Stimulated activated CD4-positive, alpha-beta T cell treated with anti-CD3 and anti-CD28 coated beads, Interleukin-4, amount 100 ng/mL, for 48 hours (primary cell): ENCODE data around the gene VWA8.

Experiments
- DNase-seq, 2 donors: peaks; one replicate each; pipeline ENCODE4 v3.0.0-alpha.2; 2020; ENCODE audit warnings: low read depth in 2 of 2

The VWA8 gene

GRCh38 chr13:41614671-41615527 is 346.0 kb downstream of the VWA8 start:
- no peak for DNase-seq

GRCh38 chr13:41613984-41614661 is 346.8 kb downstream of the VWA8 start:
- no peak for DNase-seq

GRCh38 chr13:41613471-41613870 is 347.4 kb downstream of the VWA8 start:
- no peak for DNase-seq

- DNase-seq, result no peak
These were observed 349.5 kb downstream of the VWA8 start for GRCh38 chr13:41611385-41611784.

GRCh38 chr13:41610404-41610803 is 350.5 kb downstream of the VWA8 start:
- DNase-seq, result no peak

GRCh38 chr13:41609828-41610227 is 351.1 kb downstream of the VWA8 start:
- no peak for DNase-seq

- DNase-seq, result no peak
These were observed 352.1 kb downstream of the VWA8 start for GRCh38 chr13:41608839-41609177.

GRCh38 chr13:41608111-41608838 is 352.6 kb downstream of the VWA8 start:
- DNase-seq, result no peak

- no peak for DNase-seq
These were observed 354.3 kb downstream of the VWA8 start for GRCh38 chr13:41606646-41607045.

GRCh38 chr13:41605319-41606285 is 355.3 kb downstream of the VWA8 start:
- no peak for DNase-seq

- DNase-seq, result peak in 1 of 2 donors; percentile 7
These were observed 357.0 kb downstream of the VWA8 start for GRCh38 chr13:41603917-41604316.

- no peak for DNase-seq
These were observed 359.0 kb downstream of the VWA8 start for GRCh38 chr13:41601718-41602445.

GRCh38 chr13:41599619-41600018 is 361.3 kb downstream of the VWA8 start:
- no peak for DNase-seq

GRCh38 chr13:41597348-41598041 is 363.4 kb downstream of the VWA8 start:
- no peak for DNase-seq

GRCh38 chr13:41596190-41596589 is 364.7 kb downstream of the VWA8 start:
- no peak for DNase-seq

- no peak for DNase-seq
These were observed 365.6 kb downstream of the VWA8 start for GRCh38 chr13:41595298-41595697.

GRCh38 chr13:41590643-41591042 is 370.3 kb downstream of the VWA8 start:
- DNase-seq, result no peak

GRCh38 chr13:41590122-41590521 is 370.8 kb downstream of the VWA8 start:
- no peak for DNase-seq

- DNase-seq, result no peak
These were observed 371.5 kb downstream of the VWA8 start for GRCh38 chr13:41589434-41589833.

GRCh38 chr13:41588899-41589298 is 372.0 kb downstream of the VWA8 start:
- DNase-seq, result peak; percentile 25 to 29
